Spinal cord (tissue), 10 donors: ENCODE measurements around the gene ARHGEF12. TPM values are rescaled to one million over a fixed set of nuclear protein-coding genes. Genes with fewer than 3 reads are reported as not detected.

Experiments
- DNase-seq, 6 donors: peaks; one replicate each; pipeline versions ENCODE4 v3.0.0 to v3.0.0-alpha.2; 2013 to 2015; ENCODE audit warnings: low spot score in 6 of 6, low read depth in 4 of 6
- H3K27ac ChIP-seq: one replicate; pipeline ENCODE4 v1.5.1; 2013; ENCODE audit warnings: low read depth, low read length, control low read depth
- H3K27me3 ChIP-seq: one replicate; pipeline ENCODE4 v1.6.1; 2013; ENCODE audit warnings: low read length; ENCODE audit not compliant: control insufficient read depth, insufficient read depth
- H3K36me3 ChIP-seq: one replicate; pipeline ENCODE4 v1.6.1; 2013; ENCODE audit warnings: low read length; ENCODE audit not compliant: control insufficient read depth, insufficient read depth
- H3K4me1 ChIP-seq: one replicate; pipeline ENCODE4 v1.6.1; 2013; ENCODE audit warnings: low read length; ENCODE audit not compliant: control insufficient read depth, insufficient read depth
- H3K4me3 ChIP-seq: one replicate; pipeline ENCODE4 v1.5.1; 2013; ENCODE audit warnings: low read depth, low read length, control low read depth
- H3K9me3 ChIP-seq: one replicate; pipeline ENCODE4 v1.6.1; 2013; ENCODE audit warnings: low read length; ENCODE audit not compliant: control insufficient read depth, insufficient read depth
- WGBS: methylation state at CpG from one replicate; pipeline ENCODE4 v1.1.5; 2013; ENCODE audit warnings: missing lambda C conversion rate; ENCODE audit not compliant: insufficient coverage; 5-methylcytosine and 5-hydroxymethylcytosine counted together
- long read RNA-seq, 4 donors: transcript quantifications; one replicate each; lab custom pipeline, GENCODE V29; 2026
- polyA plus RNA-seq, 2 donors: library from polyadenylated mRNA; unstranded; fragments of 120-200 nt; gene quantifications; one replicate each; pipeline ENCODE4 v1.2.1, GENCODE V29; 2013; ENCODE audit not compliant: insufficient read length in 2 of 2
- total RNA-seq, 2 donors: library from RNA; depleted of rRNA in 1 of 2; stranded (reverse); fragments of 120-200 nt in 1 of 2; fragments of >200 nt in 1 of 2; gene quantifications; one replicate each; pipeline versions ENCODE4 v1.2.3 to v1.2.4, GENCODE V29; 2013 to 2014
- donor health status: healthy.

ARHGEF12 gene
- total RNA-seq (100 to 1,000 TPM; 112 to 179 TPM), polyA plus RNA-seq (10 to 100 TPM; 67.9 to 89.9 TPM)
- long read RNA-seq, donor 1, full-length matches to known transcripts: 1 of 1 reads
- long read RNA-seq, donor 1, partial matches to known transcripts: 0 of 1 reads
- long read RNA-seq, donor 1, other reads (novel, unspliced or antisense): 0 of 1 reads
- long read RNA-seq, donor 2: 0 reads
- long read RNA-seq, donor 3, full-length matches to known transcripts: 1 of 1 reads
- long read RNA-seq, donor 3, partial matches to known transcripts: 0 of 1 reads
- long read RNA-seq, donor 3, other reads (novel, unspliced or antisense): 0 of 1 reads
- long read RNA-seq, donor 4: 0 reads

DNA sequence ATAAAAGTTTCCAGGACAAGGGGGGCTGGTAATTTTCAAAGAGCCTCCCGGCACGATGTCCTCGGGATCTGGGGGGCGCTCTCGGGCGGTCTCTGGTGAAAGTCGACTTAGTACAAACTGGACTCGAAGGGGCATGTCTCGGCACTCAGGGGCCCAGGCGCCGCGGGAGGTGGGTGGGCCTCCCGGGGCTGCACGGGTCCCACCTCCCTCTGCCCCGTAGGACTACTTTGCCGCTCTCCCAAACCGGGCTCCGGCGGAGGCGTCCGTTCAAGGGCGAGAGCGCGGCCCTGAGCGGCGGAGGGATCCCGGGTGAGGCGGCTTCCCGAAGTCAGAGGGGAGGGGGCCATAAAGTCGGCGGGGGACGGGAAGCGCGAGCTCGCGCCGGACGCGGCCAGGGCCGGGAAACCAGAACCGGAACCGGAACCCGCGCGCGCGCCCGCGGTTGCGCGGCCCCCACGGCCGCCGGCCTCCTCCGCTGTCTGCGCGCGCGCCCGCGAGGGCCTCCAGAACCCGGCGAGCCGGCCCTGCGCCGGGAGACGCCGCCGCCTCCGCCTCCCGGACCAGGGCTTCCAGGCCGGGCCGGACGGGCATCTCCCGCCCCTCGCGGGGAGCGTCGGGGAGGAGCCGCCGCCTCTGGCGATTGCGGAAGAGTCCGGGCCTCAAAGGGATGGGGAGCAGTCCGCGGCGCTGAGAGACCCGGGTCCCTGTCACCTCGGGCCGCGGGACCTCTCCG, at the start of gene ARHGEF12:
Gene ARHGEF12 (plus strand): TSS at position 506 of the 733 bp plus-strand sequence. CDS start 831 bp downstream, outside the sequence.
- 0% methylated on average over 92 of the region's 92 CpGs for WGBS
- Histone ChIP-seq H3K4me3 (peak within 1 kb of the TSS; percentile 88), H3K4me1 (no peaks in the 10 kb centered on the region), H3K36me3 (no peaks in the 10 kb centered on the region), H3K27ac (peak within 1 kb of the TSS; percentile 97), H3K27me3 (no peaks in the 10 kb centered on the region), H3K9me3 (no peaks in the 10 kb centered on the region)
- DNase-seq: peak; percentile 84 to 99 (median 92)

GRCh38 chr11:120288021-120288420, 48.2 kb upstream of the ARHGEF12 start:
- H3K36me3 ChIP-seq: no peaks in the 10 kb centered on the region
- peaks cover 2% of the 10 kb centered on the region for H3K27me3 ChIP-seq
- no peak for DNase-seq
- H3K27ac ChIP-seq: no peak overlapping the region
- H3K4me1 ChIP-seq: no peaks in the 10 kb centered on the region
- H3K9me3 ChIP-seq: no peaks in the 10 kb centered on the region
- WGBS: no CpG with 5 or more reads among the region's 2 CpGs
- no peak overlapping the region for H3K4me3 ChIP-seq

DNA sequence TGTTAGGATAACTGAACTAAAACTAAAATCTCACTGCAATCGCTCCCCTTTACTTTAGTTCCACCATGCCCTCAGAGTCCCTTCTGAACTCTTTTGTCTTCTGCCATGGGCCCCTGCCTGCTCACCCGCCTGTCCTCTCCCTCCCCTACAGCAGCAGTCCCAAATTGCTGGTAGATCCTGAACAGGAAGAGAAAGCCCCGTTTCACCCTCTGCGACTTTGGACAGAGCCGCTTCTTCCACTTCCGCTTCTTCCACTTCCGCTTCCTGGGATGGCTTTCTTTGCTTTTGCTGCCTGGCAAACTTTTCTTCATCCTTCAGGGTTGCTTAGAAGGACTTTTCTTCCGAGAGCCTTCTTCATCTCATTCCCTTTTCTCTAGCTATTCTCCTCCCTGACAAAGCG, 46.8 kb upstream of the ARHGEF12 start:
- 80% methylated on average over 8 of the region's 9 CpGs for WGBS
- H3K9me3 ChIP-seq: no peaks in the 10 kb centered on the region
- no peak overlapping the region for H3K4me3 ChIP-seq
- peaks cover 2% of the 10 kb centered on the region for H3K27me3 ChIP-seq
- no peaks in the 10 kb centered on the region for H3K4me1 ChIP-seq
- no peak for DNase-seq
- H3K36me3 ChIP-seq: no peaks in the 10 kb centered on the region
- H3K27ac ChIP-seq: no peak overlapping the region

- H3K9me3 ChIP-seq: no peaks in the 10 kb centered on the region
- 36% methylated on average over 2 of the region's 3 CpGs for WGBS
- no peaks in the 10 kb centered on the region for H3K36me3 ChIP-seq
- DNase-seq: no peak
- no peak overlapping the region for H3K27ac ChIP-seq
- H3K4me1 ChIP-seq: no peaks in the 10 kb centered on the region
- H3K27me3 ChIP-seq: peaks cover 2% of the 10 kb centered on the region
- H3K4me3 ChIP-seq: no peak overlapping the region
These were observed 45.3 kb upstream of the ARHGEF12 start for GRCh38 chr11:120290956-120291355.

DNA sequence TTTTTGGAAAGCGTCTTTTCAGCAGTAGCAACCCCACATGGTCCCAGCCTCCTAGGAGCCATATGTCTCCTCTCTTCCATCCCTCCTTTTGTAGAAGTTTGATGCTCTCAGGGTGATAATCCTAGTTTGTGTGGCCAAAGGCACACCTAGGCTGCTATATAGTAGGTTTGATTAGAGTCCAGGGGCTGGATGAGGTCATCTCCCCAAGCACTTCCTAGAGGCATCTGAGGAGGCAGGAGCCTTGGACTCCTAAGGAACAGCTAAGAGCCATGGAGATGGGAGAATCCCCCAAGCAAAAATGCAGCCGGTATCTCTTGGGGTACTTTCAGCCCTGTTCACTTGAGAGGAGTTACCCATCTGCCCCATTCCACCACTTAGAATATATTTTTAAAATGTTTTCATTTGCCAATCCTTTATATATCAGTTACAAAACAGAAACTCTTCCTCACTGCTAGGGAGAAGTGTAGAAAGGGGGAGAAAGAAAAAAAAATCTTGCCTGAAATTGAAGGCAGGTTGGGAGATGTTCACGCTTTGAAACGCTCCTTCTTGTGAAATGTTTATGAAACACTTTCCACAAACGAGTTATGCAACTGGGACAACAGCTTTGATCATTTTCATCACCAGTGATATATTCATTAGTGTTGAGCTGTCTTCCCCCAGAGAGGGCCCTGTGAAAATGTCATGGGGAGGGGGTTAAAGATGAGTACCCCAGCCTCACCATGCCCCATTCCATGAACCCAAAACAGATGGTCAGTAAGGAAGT, 43.0 kb upstream of the ARHGEF12 start:
- H3K4me3 ChIP-seq: no peak overlapping the region
- DNase-seq: no peak
- WGBS: no CpG with 5 or more reads among the region's 5 CpGs
- H3K36me3 ChIP-seq: no peaks in the 10 kb centered on the region
- no peaks in the 10 kb centered on the region for H3K9me3 ChIP-seq
- H3K27ac ChIP-seq: no peak overlapping the region
- peaks cover 2% of the 10 kb centered on the region for H3K27me3 ChIP-seq
- no peaks in the 10 kb centered on the region for H3K4me1 ChIP-seq

DNA sequence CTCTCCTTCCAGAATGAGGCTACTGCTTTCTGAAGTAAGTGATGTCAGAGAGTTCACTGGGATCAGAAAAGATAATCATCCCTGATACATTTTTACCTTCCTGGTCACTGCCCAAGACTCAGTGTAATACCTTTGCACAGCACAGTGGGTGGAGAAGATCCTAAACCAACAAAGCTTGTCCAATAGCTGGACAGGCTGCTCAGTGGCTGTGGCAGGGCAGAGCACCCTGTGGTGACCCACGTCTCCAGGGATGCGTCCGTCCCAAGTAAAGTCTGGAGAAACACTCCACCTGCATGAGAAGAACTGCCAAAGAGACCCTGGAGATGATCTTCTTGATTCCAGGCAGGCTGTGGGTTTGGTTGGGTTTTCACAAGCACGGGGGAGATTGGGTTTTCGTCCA, 42.1 kb upstream of the ARHGEF12 start:
- Histone ChIP-seq H3K36me3 (no peaks in the 10 kb centered on the region), H3K27ac (no peak overlapping the region), H3K9me3 (no peaks in the 10 kb centered on the region), H3K4me3 (no peak overlapping the region), H3K27me3 (peaks cover 2% of the 10 kb centered on the region), H3K4me1 (no peaks in the 10 kb centered on the region)
- 83% methylated on average over 5 of the region's 5 CpGs for WGBS
- DNase-seq: no peak

DNA sequence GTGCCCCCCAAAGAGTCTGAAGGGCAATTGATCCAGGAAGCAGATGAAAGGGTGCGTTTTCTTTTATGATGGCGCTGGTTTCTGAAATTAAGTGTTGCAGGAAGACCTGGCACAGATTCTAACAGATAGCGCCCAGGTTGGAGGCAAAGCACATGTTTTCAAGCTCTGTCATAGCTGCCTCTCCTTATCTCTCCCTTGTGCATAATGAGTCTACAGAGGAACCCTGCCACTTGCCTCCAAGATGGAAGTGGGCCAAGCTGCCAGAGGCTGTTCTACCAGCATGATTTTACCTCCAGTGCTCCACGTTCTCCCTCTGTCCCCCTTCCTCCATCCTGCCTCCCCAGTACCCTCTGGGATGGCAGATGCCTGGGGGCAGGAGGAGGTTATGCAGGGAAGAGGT, 41.1 kb upstream of the ARHGEF12 start:
- H3K27ac ChIP-seq: no peak overlapping the region
- H3K27me3 ChIP-seq: peaks cover 2% of the 10 kb centered on the region
- no peak overlapping the region for H3K4me3 ChIP-seq
- WGBS: 79% methylated on average over 3 of the region's 4 CpGs
- H3K9me3 ChIP-seq: no peaks in the 10 kb centered on the region
- no peaks in the 10 kb centered on the region for H3K36me3 ChIP-seq
- peak in 2 of 6 donors; percentile 20 to 45 for DNase-seq
- peaks cover 4% of the 10 kb centered on the region for H3K4me1 ChIP-seq

DNA sequence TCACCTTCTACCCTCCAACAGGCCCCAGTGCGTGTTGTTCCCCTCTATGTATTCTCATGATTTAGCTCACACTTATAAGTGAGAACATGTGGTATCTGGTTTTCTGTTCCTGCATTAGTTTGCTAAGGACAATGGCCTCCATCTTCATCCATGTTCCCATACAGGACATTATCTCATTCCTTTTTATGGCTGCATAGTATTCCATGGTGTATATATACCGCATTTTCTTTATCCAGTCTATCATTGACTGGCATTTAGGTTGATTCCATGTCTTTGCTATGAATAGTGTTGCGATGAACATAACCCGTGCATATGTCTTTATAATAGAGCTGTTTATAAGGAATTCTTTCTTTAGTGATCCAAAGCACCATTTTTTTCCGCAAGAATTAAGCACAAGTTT, 39.7 kb upstream of the ARHGEF12 start:
- Histone ChIP-seq H3K36me3 (no peaks in the 10 kb centered on the region), H3K27ac (no peak overlapping the region), H3K4me3 (no peak overlapping the region), H3K4me1 (peaks cover 4% of the 10 kb centered on the region), H3K9me3 (no peaks in the 10 kb centered on the region), H3K27me3 (peaks cover 2% of the 10 kb centered on the region)
- no CpG with 5 or more reads among the region's 5 CpGs for WGBS
- DNase-seq: no peak

GRCh38 chr11:120298461-120298860, 37.8 kb upstream of the ARHGEF12 start:
- no peak overlapping the region for H3K27ac ChIP-seq
- DNase-seq: no peak
- WGBS: 66% methylated on average over 5 of the region's 5 CpGs
- no peaks in the 10 kb centered on the region for H3K36me3 ChIP-seq
- H3K4me1 ChIP-seq: peaks cover 4% of the 10 kb centered on the region
- no peaks in the 10 kb centered on the region for H3K27me3 ChIP-seq
- no peaks in the 10 kb centered on the region for H3K9me3 ChIP-seq
- H3K4me3 ChIP-seq: no peak overlapping the region
